K562 (cell line): ENCODE results near the gene PTPRM. TPM values are rescaled to one million over a fixed set of nuclear protein-coding genes. Genes with fewer than 3 reads are reported as not detected.
A peak's percentile ranks its signal among the peaks of the same experiment; 100 is the strongest.

Experiments
- ATAC-seq: fragments of 200-7000 bp; cut with Tn5 transposase; 3 replicates; pipeline ENCODE4 v1.9.1; 2020; ENCODE audit warnings: moderate library complexity
- BruUV-seq: library from RNA; stranded (reverse); fragments of 400-500 nt; replicated peaks from 2 replicates; lab custom pipeline; 2021; lab: Mats Ljungman, UMichigan
- CTCF ChIA-PET: fragments of 300-600 bp; formaldehyde crosslinking; extraction: SDS; loops from one replicate; lab custom pipeline; 2021; ENCODE audit warnings: low intra/inter-chr PET ratio; lab: Yijun Ruan, JAX
- POLR2A ChIA-PET: fragments of 300-600, 350-650 bp; sonication (Branson Sonifier 250); formaldehyde crosslinking; extraction: SDS; loops from one replicate; lab custom pipeline; 2021; ENCODE audit warnings: antibody characterized with exemption, inconsistent platforms; lab: Yijun Ruan, JAX
- DNase-seq, 4 experiments: peaks; one replicate each; pipeline versions ENCODE4 v3.0.0 to v3.0.0-alpha.2; 2011 to 2018; ENCODE audit warnings: low spot score in 3 of 4, mixed read lengths in 3 of 4; ENCODE audit errors: extremely low read depth in 1 of 4
- FAIRE-seq: peaks from 2 replicates; lab custom pipeline; 2011; peaks lifted over from hg19 to GRCh38; lab: Jason Lieb, UNC
- H2AFZ ChIP-seq: 2 replicates; pipeline ENCODE4 v1.6.0; 2011; ENCODE audit warnings: low read depth, low read length, control low read depth, inconsistent platforms
- H3K27ac ChIP-seq: fragments of 200-600 bp; 3 replicates; pipeline ENCODE4 v1.8.0; 2011; ENCODE audit warnings: low read depth, mild to moderate bottlenecking, control low read depth, inconsistent platforms, low read length, moderate library complexity, mixed read lengths; ENCODE audit errors: extremely low read depth
- H3K27me3 ChIP-seq, 2 experiments: fragments of 300-600 bp in 1 of 2; 2 replicates in 1 of 2; 3 replicates in 1 of 2; pipeline versions ENCODE4 v1.6.0 to v1.8.0; 2011; ENCODE audit warnings: inconsistent platforms in 2 of 2, low read length in 2 of 2, mild to moderate bottlenecking in 1 of 2, mixed read lengths in 1 of 2, moderate library complexity in 1 of 2; ENCODE audit not compliant: control insufficient read depth in 2 of 2, insufficient read depth in 2 of 2
- H3K36me3 ChIP-seq: fragments of 300-600 bp; 3 replicates; pipeline ENCODE4 v1.8.0; 2011; ENCODE audit warnings: mild to moderate bottlenecking, low read length, inconsistent platforms; ENCODE audit not compliant: control insufficient read depth, insufficient read depth
- H3K4me1 ChIP-seq, 2 experiments: fragments of 200-600 bp in 1 of 2; replicated peaks in 1 of 2; 2 replicates in 1 of 2; 3 replicates in 1 of 2; pipeline versions ENCODE4 v1.5.1 to v1.8.0; 2011; ENCODE audit warnings: inconsistent platforms in 2 of 2, low read length in 2 of 2, mild to moderate bottlenecking in 1 of 2, mixed read lengths in 1 of 2, moderate library complexity in 1 of 2; ENCODE audit not compliant: control insufficient read depth in 2 of 2, insufficient read depth in 2 of 2
- H3K4me2 ChIP-seq: 2 replicates; pipeline ENCODE4 v1.6.1; 2011; ENCODE audit warnings: low read length, control low read depth, inconsistent platforms, mixed read lengths; ENCODE audit not compliant: insufficient read depth
- H3K4me3 ChIP-seq: fragments of 200-600 bp; sonication (generic), shearing (Covaris generic); 2 replicates; pipeline ENCODE4 v1.5.1; 2016; ENCODE audit warnings: control low read depth, inconsistent platforms
- H3K79me2 ChIP-seq: fragments of 200-600 bp; 3 replicates; pipeline ENCODE4 v1.8.0; 2011; ENCODE audit warnings: low read length, inconsistent platforms; ENCODE audit not compliant: control insufficient read depth, insufficient read depth
- H3K9ac ChIP-seq, 2 experiments: 2 replicates each; pipeline versions ENCODE4 v1.6.0 to v1.6.1; 2011; ENCODE audit warnings: low read depth in 2 of 2, low read length in 2 of 2, control low read depth in 1 of 2, inconsistent platforms in 1 of 2, mild to moderate bottlenecking in 1 of 2, mixed read lengths in 1 of 2; ENCODE audit not compliant: insufficient read depth in 1 of 2
- H3K9me1 ChIP-seq: one replicate; pipeline ENCODE4 v1.6.0; 2011; ENCODE audit warnings: inconsistent platforms, mild to moderate bottlenecking, low read length, moderate library complexity; ENCODE audit not compliant: control insufficient read depth, insufficient read depth
- H3K9me3 ChIP-seq: replicated peaks from 2 replicates; pipeline ENCODE4 v1.5.1; 2011; ENCODE audit warnings: low read depth, low read length, inconsistent platforms; ENCODE audit not compliant: control insufficient read depth, insufficient read depth
- H4K20me1 ChIP-seq: replicated peaks from 2 replicates; pipeline ENCODE4 v1.6.1; 2011; ENCODE audit warnings: low read length, inconsistent platforms, mixed read lengths; ENCODE audit not compliant: control insufficient read depth, insufficient read depth
- MYBL2 ChIP-seq, 2 experiments: fragments of 450-650 bp in 1 of 2; sonication (generic) in 1 of 2; formaldehyde crosslinking in 1 of 2; IDR thresholded peaks; 2 replicates each; pipeline versions ENCODE4 v1.6.1 to v1.8.1; 2017 to 2022; ENCODE audit warnings: borderline replicate concordance in 1 of 2, inconsistent platforms in 1 of 2, low read depth in 1 of 2, mild to moderate bottlenecking in 1 of 2, missing genetic modification reagents in 1 of 2, moderate library complexity in 1 of 2
- POLR2H ChIP-seq: IDR thresholded peaks from 2 replicates; pipeline ENCODE4 v1.6.1; 2016; ENCODE audit warnings: missing genetic modification characterization, low read depth, mild to moderate bottlenecking, control low read depth, missing compliant biosample characterization, moderate library complexity
- WGBS: fragments of 100-300 bp; shearing (Covaris generic); methylation state at CpG from one replicate; pipeline ENCODE4 v1.1.6; 2016; ENCODE audit warnings: low coverage, mixed read lengths; ENCODE audit not compliant: insufficient coverage; ENCODE audit errors: missing lambda C conversion rate; 5-methylcytosine and 5-hydroxymethylcytosine counted together
- in situ Hi-C: fragments of 300-500 bp; cut with MboI; formaldehyde crosslinking; loops from 4 replicates; pipeline ENCODE4 v1.15.0; 2018; ENCODE audit warnings: inconsistent platforms, mixed read lengths
- intact Hi-C: fragments of 100-400 bp; cut with micrococcal nuclease; formaldehyde crosslinking; loops from 2 replicates; pipeline ENCODE4 v1.14.2; 2022
- polyA plus RNA-seq, 8 experiments: library from polyadenylated mRNA; depleted of rRNA in 4 of 8; stranded (reverse) in 5 of 8; unstranded in 3 of 8; fragments of >200 nt; fragmentation: Nextera tagmentation in 2 of 8; fragmentation: Illumina TruSeq in 1 of 8; extraction: Ambion mirVana in 2 of 8; extraction: Trizol in 1 of 8; gene quantifications; 2 replicates each; pipeline versions ENCODE4 v1.2.1 to v1.2.3, GENCODE V29; 2011 to 2014; ENCODE audit warnings: inconsistent platforms in 1 of 8, missing spikeins in 1 of 8
- total RNA-seq, 7 experiments: library from RNA; depleted of rRNA in 6 of 7; stranded (reverse); fragments of >200 nt in 6 of 7; fragmentation: Illumina TruSeq in 2 of 7; extraction: Trizol in 2 of 7; gene quantifications; 2 replicates each; pipeline versions ENCODE4 v1.2.1 to v1.2.3, GENCODE V29; 2011 to 2021; ENCODE audit warnings: low replicate concordance in 1 of 7
- TF ChIP-seq, protein P1 (sequence below): sonication (generic); IDR thresholded peaks from 2 replicates; pipeline ENCODE4 v1.6.1; 2016
- TF ChIP-seq, protein P2 (sequence below), 2 experiments: fragments of 450-650 bp in 1 of 2; sonication (generic) in 1 of 2; formaldehyde crosslinking in 1 of 2; IDR thresholded peaks in 1 of 2; conservative IDR thresholded peaks in 1 of 2; 2 replicates each; pipeline versions ENCODE4 v1.6.1 to v1.8.1; 2016 to 2023; ENCODE audit warnings: mild to moderate bottlenecking in 2 of 2, moderate library complexity in 2 of 2, inconsistent platforms in 1 of 2, missing genetic modification reagents in 1 of 2

Gene PTPRM
- total and polyA plus RNA-seq, 9 of the 15 experiments (the other 6 are each of a cell fraction or from before 2014, with no cell fraction given), result 0.03 to 0.16 (median 0.08) TPM; not detected in 3

DNA sequence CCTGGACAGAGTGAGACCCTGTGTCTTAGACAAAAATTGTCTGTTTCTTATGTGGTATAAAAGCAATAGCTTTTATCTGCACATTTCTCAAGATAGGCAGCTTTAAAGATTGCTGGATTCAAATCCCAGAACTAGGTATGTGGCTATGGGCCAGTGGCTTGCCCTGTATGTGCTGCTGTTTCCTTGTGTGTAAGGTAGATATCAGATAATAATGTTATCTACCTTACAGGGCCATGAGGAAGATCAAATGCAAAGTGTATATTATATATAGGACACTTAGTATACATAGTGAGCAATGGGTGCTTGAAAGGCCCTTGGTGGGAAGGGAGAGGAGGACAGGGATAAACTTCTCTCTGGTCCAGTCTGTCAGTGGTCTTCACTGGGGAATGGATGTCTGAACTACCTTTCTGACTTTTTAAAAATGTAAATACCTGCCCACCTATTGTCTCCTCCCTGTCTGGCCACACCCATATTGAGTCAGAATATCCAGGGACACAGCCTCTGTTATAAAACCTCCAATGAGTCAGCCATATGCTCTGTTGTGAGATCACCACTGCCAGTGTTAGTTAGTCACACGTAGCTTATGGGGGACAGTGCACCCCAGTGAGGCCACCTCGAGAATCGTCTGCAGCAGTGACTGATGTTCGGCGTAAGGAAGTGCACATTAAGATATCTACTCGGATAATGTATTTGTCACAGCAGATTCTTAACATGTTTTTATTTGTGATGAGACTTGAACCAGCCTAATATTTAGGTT, 383.4 kb downstream of the PTPRM start:
- DNase-seq, result peak; percentile 4 to 18 (median 10)
- Histone ChIP-seq H3K27ac (no peak overlapping the region), H3K4me1 (no peaks in the 10 kb centered on the region), H3K27me3 (no peaks in the 10 kb centered on the region), H3K9ac (no peak overlapping the region), H4K20me1 (no peaks in the 10 kb centered on the region), H2AFZ (no peak overlapping the region), H3K36me3 (no peaks in the 10 kb centered on the region), H3K79me2 (no peaks in the 10 kb centered on the region), H3K9me3 (no peaks in the 10 kb centered on the region), H3K9me1 (no peaks in the 10 kb centered on the region), H3K4me3 (no peak overlapping the region), H3K4me2 (no peak overlapping the region)
- TF ChIP-seq POLR2H (tag), result no peak
- TF ChIP-seq, protein P1, sequence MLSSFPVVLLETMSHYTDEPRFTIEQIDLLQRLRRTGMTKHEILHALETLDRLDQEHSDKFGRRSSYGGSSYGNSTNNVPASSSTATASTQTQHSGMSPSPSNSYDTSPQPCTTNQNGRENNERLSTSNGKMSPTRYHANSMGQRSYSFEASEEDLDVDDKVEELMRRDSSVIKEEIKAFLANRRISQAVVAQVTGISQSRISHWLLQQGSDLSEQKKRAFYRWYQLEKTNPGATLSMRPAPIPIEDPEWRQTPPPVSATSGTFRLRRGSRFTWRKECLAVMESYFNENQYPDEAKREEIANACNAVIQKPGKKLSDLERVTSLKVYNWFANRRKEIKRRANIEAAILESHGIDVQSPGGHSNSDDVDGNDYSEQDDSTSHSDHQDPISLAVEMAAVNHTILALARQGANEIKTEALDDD, result peak; percentile 29; the same call in 1 of the 2 replicates
- TF ChIP-seq, protein P2, sequence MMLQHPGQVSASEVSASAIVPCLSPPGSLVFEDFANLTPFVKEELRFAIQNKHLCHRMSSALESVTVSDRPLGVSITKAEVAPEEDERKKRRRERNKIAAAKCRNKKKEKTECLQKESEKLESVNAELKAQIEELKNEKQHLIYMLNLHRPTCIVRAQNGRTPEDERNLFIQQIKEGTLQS (IDR thresholded peaks at IDR 0.05), result peak; percentile 47; the same call in 1 of the 2 replicates
- TF ChIP-seq, protein P2 (CRISPR knock-in tag; conservative IDR thresholded peaks at IDR 0.05), result no peak
- no peak for TF ChIP-seq MYBL2 (IDR thresholded peaks at IDR 0.05; ENCODE audit: low read depth)
- no peak for TF ChIP-seq MYBL2 (CRISPR knock-in tag; IDR thresholded peaks at IDR 0.05; ENCODE audit: borderline replicate concordance)
- in situ Hi-C loops, result no loop called here
- FAIRE-seq, result no peak
- intact Hi-C loops, result no loop called here
- ChIA-PET POLR2A (interaction anchor here (0.7 kb wide), 1 partner anchor 241 kb away, joined by 3 read pairs; no protein-coding TSS in a partner anchor), CTCF (no interaction called here)
- peak; percentile 47; the same call in 2 of the 3 replicates for ATAC-seq
- WGBS, result 2% methylated on average over 6 of the region's 6 CpGs
- no TSS peak for BruUV-seq
